Measurements from ENCODE around the gene DHPS.
"Not testable (repeated sequence)": the region's sequence is repeated elsewhere in the genome, so short reads cannot be mapped to it uniquely, and the experiment has no call there.

Gene DHPS

DNA sequence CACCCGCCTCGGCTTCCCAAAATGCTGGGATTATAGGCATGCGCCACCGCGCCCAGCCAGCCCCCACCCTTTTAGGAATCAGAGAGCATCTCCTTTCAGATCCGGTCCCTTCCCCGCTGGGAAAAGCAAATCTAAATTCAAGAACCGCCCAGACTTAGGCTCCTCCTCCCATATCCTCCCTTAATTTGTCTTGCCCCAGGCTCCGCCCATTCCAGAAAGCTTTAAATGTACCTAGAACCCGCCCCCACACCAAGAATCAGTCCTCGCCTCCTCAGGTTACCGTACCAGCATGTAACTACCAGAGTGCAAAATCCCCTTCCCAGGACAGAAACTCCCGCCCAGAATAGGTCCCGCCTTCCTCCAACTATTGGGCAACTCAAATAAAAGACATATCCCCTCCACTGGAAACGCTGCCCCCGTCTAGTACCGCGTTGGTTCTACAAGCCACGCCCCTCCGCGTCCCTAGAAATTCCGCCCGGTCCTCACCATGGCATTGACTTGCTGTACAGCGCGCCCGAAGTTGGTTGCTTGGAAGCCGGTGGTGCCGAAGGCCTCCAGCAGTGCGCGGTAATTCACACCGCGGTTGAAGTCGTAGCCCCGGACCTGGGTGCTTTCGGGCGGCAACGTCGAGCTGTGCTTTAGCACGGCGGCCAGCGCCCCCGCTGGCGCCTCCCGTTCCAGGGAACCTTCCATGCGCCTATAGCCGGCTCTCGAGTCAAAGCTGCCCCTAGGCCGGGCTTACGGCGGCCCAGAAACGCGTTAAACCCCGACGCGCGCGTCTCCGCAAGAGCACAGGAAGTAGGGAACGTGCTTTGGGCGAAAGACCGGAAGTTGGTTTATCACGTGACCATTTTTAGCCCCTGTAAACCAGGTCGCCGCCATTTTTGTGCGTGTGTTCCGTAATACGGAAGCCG, at the start of gene DHPS:
DHPS (minus strand) TSS at position 807 of the 914 bp plus-strand sequence; CDS start at position 693, 114 bp downstream.
- in situ Hi-C loops (cut with MboI; ENCODE audit: low pct_unique_long_range_greater_than_20kb, low sequenced_read_pairs) = no loop called here
- peak; percentile 98 for DNase-seq

DNA sequence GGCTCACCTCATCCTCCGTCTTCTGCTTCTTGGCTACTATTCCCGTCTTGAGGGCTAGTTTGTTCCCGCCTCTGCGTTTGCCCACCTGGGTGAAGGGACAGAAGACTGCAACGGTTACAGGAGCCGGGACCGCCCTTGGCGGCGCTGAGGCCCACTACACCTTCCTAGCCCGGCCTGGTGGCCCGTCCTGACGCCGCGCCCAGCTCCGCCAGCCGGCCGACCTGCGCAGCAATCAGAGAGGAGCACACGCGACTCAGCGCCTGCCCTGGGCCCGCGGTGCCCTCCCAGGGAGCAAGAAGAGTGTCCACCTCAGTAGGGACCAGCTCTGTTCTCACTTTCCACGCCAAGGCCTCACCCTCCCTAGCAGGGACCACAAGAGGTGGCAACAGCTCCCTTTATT, 49.7 kb upstream of the DHPS start:
- in situ Hi-C loops (cut with MboI; ENCODE audit: low pct_unique_long_range_greater_than_20kb, low sequenced_read_pairs) = no loop called here
- no peak for DNase-seq

DNA sequence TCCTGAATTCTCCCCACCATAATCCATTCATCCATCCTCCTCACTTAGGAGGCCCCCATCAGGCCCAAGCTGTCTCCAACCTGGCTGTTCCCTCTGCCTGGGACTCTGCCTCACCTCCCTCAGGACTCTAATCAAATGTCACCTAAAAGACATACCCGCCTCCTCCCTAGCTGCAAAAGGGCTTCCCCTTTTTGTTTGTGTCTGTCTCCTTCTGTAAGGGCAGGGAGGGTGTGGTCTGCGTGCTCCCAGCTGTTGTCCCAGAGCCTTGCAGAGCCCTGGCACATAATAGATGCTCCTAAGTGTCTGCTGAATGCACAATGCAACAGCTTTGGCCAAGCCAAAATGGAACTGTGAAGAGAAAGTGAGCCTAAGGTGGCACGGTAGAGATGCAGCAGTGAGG, 48.4 kb upstream of the DHPS start:
- in situ Hi-C loops (cut with MboI; ENCODE audit: low pct_unique_long_range_greater_than_20kb, low sequenced_read_pairs) = no loop called here
- DNase-seq = peak; percentile 61

DNA sequence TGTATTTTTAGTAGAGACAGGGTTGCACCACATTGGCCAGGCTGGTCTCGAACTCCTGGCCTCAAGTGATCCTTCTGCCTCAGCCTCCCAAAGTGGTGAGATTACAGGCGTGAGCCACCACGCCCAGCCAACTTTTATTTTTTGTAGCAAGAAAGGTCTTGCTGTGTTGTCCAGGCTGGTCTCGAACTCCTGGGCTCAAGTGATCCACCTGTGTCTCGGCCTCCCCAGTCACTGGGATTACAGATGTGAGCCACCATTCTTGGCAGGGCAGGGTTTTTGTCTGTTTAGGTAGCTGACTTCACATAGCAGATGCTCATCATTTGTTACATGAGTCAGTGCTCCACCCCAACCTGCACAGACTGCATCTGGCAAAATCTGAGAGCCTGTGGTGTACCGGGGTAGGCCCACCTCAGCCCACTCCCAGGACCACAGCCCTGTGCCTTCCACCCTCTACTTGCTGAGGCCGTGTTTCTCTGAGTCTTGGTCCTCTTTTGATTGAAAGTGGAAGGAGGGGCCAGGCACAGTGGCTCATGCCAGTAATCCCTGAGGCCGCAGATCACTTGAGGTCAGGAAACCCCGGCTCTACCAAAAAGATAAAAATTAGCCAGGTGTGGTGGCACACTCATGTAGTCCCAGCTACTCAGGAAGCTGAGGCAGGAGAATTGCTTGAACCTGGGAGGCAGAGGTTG, 46.2 kb upstream of the DHPS start:
- in situ Hi-C loops (cut with MboI; ENCODE audit: low pct_unique_long_range_greater_than_20kb, low sequenced_read_pairs) = no loop called here
- no peak for DNase-seq

DNA sequence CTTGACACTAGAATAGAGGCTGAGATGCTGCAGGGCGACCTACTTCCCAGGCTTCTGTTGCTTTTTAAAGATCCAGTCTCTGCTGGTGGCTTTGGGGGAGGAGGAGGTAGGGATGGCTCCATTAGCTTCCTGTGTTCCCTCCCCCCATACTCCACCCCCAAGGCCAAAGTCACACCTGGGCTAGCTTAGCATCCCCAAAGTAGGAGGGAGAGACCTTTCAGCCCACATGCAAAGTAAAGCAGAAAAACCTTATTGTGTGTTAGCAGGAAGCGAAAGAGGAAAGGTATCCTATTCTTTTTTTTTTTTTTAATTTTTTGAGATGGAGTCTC, 45.3 kb upstream of the DHPS start:
- in situ Hi-C loops (cut with MboI; ENCODE audit: low pct_unique_long_range_greater_than_20kb, low sequenced_read_pairs) = no loop called here
- DNase-seq = no peak

DNA sequence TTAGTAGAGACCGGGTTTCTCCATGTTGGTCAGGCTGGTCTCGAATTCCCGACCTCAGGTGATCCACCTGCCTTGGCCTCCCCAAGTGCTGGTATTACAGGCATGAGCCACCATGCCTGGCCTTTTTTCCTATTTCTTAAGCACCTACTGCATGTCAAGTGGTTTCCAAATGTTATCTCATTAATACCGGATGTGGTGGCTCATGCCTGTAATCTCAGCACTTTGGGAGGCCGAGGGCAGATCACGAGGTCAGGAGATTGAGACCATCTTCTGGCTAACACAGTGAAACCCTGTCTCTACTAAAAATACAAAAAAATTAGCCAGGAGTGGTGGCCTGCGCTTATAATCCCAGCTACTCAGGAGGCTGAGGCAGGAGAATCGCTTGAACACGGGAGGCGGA, 43.9 kb upstream of the DHPS start:
- DNase-seq; in situ Hi-C loops (cut with MboI; ENCODE audit: low pct_unique_long_range_greater_than_20kb, low sequenced_read_pairs): not testable (repeated sequence)

DNA sequence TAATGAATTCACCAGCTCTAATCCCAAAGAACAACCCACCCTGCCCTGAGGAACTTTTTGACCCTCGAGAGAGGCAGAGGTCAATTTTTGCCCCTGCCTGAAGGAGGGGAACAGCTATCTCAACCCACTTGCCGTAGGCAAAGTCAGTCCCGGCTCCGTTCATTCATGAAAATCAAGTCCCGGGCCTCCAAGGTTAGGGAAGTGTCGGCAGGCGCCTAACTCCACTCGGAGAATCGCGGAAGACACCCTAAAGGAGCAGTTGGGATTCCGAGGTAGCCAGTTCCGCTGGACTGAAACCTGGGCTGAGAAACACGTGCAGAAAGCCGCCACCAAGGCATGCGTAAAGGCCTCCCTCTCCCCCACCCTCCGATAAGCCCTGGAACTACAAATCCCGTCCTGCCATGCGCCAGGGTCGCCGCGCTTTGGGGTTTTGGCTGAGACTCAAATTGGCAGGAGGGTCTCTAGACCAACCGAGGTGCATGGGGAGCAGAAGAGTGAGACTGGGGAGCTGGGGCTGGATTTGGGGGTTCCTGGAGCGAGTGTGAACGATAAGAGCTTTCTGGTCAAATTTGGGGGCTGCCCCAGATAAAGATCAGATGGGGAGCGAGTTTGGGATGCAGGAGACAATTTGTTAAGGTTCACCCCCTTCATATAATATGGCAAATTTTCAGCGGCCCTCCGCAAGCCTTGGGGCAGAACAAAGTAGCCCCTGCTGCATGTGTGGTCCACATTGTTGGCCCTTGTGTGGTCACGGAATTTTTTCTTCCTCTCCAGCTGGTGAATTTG, 42.2 kb upstream of the DHPS start, which contains the start of gene TNPO2:
TNPO2 (minus strand) TSS at position 292 of the 786 bp plus-strand sequence. CDS start 2,955 bp downstream, outside the sequence.
- in situ Hi-C loops (cut with MboI; ENCODE audit: low pct_unique_long_range_greater_than_20kb, low sequenced_read_pairs) = no loop called here

DNA sequence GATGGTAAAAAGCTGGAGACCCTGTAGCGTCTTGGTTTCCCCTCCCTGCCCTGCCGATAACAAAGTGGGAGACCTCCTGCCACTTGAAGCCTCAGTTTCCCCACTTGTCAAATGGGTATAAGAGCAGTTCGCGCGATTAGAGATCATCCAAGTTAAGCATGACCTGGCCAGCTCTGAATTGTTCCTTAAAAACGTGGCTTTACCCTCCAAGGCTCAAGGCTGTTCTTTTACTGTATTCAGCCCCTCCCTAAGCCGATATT, 41.6 kb upstream of the DHPS start:
- no peak for DNase-seq
- in situ Hi-C loops (cut with MboI; ENCODE audit: low pct_unique_long_range_greater_than_20kb, low sequenced_read_pairs) = no loop called here

More for the DNA sequence above, 42.2 kb upstream of the DHPS start, which contains the start of gene TNPO2:
- DNase-seq = peak; percentile 81

DNA sequence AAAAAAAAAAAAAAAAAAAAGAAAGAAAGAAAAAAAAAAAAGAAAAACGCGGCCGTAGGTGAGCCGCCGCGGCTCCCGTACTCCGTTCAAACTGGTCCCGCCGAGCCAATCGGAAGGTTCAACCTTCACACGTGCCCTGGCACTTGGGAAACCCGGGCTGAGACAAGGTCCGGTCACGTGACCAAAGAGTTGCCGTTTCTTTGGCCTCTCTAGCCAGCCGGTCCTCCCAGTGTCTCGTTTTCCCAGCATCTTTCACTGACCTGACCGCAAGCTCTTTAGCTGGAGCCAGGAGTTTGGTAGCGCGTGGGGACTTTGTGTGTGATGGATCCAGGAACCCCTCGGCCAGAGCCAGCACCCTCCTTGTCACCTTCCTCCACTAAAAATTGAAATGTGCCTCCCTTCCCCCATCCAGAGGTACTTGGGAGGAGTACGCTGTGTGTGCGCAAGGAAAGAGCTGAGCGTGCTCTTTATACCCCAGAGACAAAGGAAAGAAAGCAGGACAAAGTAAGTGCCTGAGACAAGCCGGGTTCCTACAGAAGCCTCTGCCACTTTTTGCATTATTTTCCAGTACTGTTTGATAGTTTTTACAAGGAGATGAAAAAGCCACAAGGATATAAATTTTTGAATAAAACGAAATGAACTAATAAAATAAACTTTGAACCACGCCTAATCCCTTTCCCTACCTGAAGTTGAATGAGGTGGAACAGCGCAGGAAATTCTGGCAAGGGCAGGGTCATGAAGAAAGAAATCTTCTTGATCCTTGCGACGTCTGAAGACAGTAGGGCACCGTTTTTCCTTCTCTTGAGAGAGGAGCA, 41.1 kb upstream of the DHPS start:
- DNase-seq = peak; percentile 98

DNA sequence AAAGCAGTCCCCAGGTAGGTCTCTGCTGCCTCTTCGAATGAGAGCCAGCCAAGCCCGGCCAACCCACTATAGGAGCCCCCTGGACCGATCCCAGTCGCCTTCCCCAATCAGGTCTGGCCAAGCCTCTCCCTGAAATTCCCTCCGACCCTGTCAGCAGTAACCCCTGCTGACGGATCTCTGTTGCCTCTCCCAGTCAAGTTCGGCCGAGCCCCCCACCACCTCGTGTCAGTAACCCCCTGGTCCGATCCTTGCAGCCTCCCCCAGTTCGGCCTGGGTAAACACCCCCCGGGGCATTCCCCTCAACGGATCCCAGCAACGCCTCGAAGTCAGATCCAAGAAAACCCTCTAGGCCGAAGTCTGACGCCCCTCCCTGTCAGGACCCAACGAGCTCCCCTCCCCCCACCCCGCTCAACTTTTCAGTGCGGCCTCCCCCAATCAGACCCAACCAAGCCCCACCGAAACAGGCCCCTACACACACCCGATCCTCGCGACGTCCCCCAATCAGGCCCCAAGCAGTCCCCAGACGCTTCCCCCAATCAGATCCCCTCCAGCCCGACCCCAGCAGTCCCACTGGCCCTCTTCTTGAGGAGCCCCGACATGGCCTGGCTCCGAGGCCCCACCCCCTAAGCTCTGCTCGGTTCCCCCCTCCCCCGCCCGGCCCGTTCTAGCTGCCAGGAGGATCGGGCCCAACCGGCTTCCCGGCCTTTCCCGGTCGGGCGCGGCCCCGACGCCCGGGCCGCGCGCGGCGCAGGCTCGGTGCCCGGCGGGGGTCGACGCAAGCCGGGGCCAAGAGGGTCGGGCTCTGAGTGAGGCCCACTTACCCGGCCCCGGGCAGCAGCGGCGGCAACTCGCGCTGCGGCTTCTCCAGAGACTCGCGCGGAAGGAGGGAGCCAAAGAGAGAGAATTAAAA, 40.2 kb upstream of the DHPS start:
- in situ Hi-C loops (cut with MboI; ENCODE audit: low pct_unique_long_range_greater_than_20kb, low sequenced_read_pairs) = no loop called here
- DNase-seq = peak; percentile 31

More for the DNA sequence above, 41.1 kb upstream of the DHPS start:
- in situ Hi-C loops (cut with MboI; ENCODE audit: low pct_unique_long_range_greater_than_20kb, low sequenced_read_pairs) = no loop called here

DNA sequence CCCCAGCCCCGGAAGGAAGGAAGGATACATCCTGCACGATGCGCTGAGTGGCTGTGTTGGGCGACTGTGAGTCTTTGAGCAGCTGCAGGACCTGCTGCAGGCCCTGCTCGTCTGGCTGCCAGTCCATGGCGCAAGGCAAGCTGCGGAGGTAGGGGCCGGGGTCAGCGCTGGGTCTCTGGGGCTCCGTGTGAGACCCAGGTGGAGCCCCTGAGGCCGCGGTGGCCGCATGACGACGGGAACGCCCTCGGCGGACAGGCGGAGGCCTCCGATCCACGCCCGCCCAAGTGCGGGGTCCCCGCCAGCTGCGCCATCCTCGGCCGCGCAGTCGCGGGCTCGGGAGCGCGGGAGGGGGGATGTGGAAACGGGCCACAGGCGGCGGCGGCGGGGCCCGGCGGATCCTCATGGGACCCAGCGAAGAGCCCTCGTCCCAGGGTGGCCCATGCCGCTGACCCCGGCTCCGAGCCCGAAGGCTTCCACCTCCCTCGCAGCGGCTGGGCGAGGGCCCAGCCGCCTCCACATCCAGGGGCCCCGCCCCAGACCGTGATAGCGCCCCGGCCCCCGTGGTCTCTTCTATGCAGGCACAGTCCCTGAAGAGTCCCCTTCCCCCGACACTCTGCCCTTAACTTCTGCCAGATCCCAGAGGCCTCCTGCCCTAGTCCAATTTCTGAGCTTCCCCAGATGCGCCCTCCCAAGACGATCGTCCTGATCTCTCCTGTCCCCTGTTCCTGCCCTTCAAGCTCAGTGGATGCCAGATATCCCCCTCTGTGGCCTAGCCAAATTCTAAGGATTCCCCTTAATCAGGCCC, 39.4 kb upstream of the DHPS start:
- DNase-seq = no peak
- in situ Hi-C loops (cut with MboI; ENCODE audit: low pct_unique_long_range_greater_than_20kb, low sequenced_read_pairs) = no loop called here

DNA sequence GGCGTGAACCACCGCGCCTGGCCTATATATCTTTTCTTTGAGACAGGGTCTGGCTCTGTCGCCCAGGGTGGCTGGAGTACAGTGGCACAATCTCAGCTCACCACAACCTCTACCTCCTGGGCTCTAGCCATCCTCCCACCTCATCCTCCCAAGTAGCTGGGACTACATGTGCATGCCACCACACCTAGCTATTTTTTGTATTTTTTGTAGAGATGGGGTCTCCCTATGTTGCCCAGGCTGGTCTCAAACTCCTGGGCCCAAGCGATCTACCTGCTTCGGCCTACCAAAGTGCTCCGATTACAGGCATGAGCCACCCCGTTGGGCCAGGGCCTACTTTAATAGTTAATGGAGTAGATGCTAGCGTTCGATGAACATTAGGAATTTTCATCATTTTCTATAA, 38.6 kb upstream of the DHPS start:
- no peak for DNase-seq
- in situ Hi-C loops (cut with MboI; ENCODE audit: low pct_unique_long_range_greater_than_20kb, low sequenced_read_pairs) = no loop called here

DNA sequence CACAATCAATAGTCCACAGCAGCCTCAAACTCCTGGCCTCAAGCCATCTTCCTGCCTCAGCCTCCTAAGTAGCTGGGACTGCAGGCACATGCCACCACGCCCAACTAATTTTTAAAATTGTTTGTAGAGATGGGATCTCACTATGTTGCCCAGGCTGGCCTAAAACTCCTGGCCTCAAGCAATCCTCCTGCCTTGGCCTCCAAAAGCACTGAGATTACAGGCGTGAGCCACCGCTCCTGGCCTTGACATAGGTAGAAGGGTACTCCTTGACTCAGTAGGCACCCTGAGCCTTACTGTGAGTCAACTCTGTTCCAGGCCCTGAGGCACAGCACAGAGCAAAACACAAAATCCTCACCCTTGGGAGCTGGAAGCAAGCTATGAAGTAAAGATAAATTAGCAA, 34.2 kb upstream of the DHPS start:
- in situ Hi-C loops (cut with MboI; ENCODE audit: low pct_unique_long_range_greater_than_20kb, low sequenced_read_pairs) = no loop called here
- DNase-seq = no peak

DNA sequence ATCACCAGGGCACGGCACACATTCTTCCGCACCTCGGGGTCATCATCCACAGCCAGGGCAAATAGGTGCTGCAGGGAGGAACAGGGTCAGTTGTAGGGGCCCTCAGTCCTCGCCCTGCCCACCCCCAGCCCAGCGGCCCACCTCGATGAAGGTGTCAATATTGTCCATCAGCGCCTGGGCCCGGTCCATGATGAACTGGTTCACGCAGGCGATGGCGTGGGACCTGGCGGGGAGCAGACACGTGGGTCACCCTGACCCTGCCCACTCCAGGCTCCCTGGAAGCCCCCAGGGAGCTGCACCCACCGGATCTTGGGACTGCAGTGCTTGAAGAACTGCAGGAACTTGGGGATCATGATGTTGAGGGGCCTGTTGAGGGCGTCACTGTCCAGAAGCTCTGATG, 33.4 kb upstream of the DHPS start:
- in situ Hi-C loops (cut with MboI; ENCODE audit: low pct_unique_long_range_greater_than_20kb, low sequenced_read_pairs) = no loop called here
- DNase-seq = no peak

DNA sequence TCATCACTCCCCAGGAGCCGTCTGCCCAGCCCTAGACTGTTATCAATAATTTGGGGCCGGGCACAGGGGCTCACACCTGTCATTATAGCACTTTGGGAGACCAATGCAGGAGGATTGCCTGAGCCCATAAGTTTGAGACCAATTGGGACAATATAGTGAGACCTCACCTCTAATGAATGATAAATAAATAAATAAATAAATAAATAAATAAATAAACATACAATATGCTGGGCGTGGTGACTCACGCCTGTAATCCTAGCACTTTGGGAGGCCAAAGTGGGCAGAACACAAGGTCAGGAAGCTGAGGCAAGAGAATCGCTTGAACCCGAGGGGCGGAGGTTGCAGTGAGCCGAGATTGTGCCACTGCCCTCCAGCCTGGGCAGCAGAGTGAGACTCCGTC, 31.6 kb upstream of the DHPS start:
- in situ Hi-C loops (cut with MboI; ENCODE audit: low pct_unique_long_range_greater_than_20kb, low sequenced_read_pairs); DNase-seq: not testable (repeated sequence)

DNA sequence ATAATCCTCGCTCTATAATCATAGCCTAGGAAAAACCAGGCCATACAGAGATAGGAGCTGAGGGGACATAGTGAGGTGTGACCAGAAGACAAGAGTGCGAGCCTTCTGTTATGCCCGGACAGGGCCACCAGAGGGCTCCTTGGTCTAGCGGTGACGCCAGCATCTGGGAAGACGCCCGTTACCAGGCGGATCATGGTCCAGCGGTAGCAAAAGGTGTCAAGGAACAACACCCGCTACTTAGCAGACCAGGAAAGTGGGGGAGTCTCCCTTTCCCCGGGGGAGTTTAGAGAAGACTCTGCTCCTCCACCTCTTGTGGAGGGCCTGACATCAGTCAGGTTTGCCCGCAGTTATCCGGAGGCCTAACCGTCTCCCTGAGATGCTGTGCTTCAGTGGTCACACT, 30.4 kb upstream of the DHPS start:
- in situ Hi-C loops (cut with MboI; ENCODE audit: low pct_unique_long_range_greater_than_20kb, low sequenced_read_pairs); DNase-seq: not testable (repeated sequence)

DNA sequence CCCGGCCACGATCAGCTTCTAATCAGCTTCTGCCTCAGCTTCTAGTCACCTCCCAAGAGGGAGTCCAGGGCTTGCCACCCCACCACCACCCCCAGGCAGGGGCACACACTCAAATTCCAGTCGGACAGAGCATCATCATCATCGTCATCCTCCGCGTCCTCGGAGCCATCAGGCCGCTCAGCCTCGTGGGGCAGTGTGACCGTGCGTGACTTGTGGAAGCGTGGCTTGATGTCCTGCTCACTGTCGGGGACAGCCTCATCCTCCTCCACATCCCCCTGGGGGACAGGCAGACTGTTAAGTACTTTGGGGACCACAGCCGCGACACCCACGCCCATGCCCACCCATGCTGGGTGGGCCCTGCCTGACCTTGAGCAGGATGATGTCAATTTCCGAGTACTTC, 29.5 kb upstream of the DHPS start:
- DNase-seq = no peak
- in situ Hi-C loops (cut with MboI; ENCODE audit: low pct_unique_long_range_greater_than_20kb, low sequenced_read_pairs) = no loop called here

Data from KBM-7 (cell line).